IMR-90 (cell line): ENCODE results near the gene OARD1. TPM values are rescaled to one million over a fixed set of nuclear protein-coding genes. Genes with fewer than 3 reads are reported as not detected.

Experiments
- ATAC-seq: fragments of 200-7000 bp; cut with Tn5 transposase; 2 replicates; pipeline ENCODE4 v1.9.1; 2020; ENCODE audit warnings: low read depth, mild to moderate bottlenecking, moderate library complexity
- BruUV-seq: library from RNA; stranded (reverse); fragments of 400-500 nt; replicated peaks from 2 replicates; lab custom pipeline; 2021; lab: Mats Ljungman, UMichigan
- CTCF ChIA-PET: fragments of 300-600 bp; formaldehyde crosslinking; extraction: SDS; loops from one replicate; lab custom pipeline; 2021; ENCODE audit warnings: antibody characterized with exemption; lab: Yijun Ruan, JAX
- POLR2A ChIA-PET: fragments of 300-600 bp; sonication (Branson Sonifier 250); formaldehyde crosslinking; loops from one replicate; lab custom pipeline; 2022; ENCODE audit warnings: antibody characterized with exemption; ENCODE audit not compliant: unreplicated experiment; lab: Charles Lee
- DNase-seq: peaks from one replicate; pipeline ENCODE4 v3.0.0; 2013
- H2AFZ ChIP-seq: replicated peaks from 2 replicates; pipeline ENCODE3; 2013; ENCODE audit warnings: low read length, mild to moderate bottlenecking; ENCODE audit not compliant: poor library complexity
- H2AK5ac ChIP-seq: 2 replicates; pipeline ENCODE4 v1.6.1; 2013; ENCODE audit warnings: low read depth, low read length, inconsistent platforms
- H2AK9ac ChIP-seq: replicated peaks from 2 replicates; pipeline ENCODE3; 2013; ENCODE audit warnings: mild to moderate bottlenecking, low read depth, low read length, moderate library complexity; ENCODE audit not compliant: poor library complexity
- H2BK120ac ChIP-seq: 2 replicates; pipeline ENCODE4 v1.6.1; 2013; ENCODE audit warnings: low read depth, low read length, inconsistent platforms
- H2BK15ac ChIP-seq: 3 replicates; pipeline ENCODE4 v1.6.1; 2013; ENCODE audit warnings: low read depth, low read length, inconsistent platforms
- H2BK20ac ChIP-seq: 2 replicates; pipeline ENCODE4 v1.6.1; 2013; ENCODE audit warnings: low read depth, mild to moderate bottlenecking, inconsistent platforms, low read length, moderate library complexity
- H2BK5ac ChIP-seq: 2 replicates; pipeline ENCODE4 v1.6.1; 2013; ENCODE audit warnings: mild to moderate bottlenecking, low read depth, low read length, inconsistent platforms; ENCODE audit not compliant: poor library complexity, severe bottlenecking
- H3K14ac ChIP-seq: replicated peaks from 2 replicates; pipeline ENCODE4 v1.6.1; 2013; ENCODE audit warnings: low read depth, low read length, inconsistent platforms
- H3K18ac ChIP-seq: 2 replicates; pipeline ENCODE4 v1.6.1; 2013; ENCODE audit warnings: low read depth, low read length, control low read depth
- H3K23ac ChIP-seq: 2 replicates; pipeline ENCODE4 v1.6.1; 2013; ENCODE audit warnings: low read depth, low read length, inconsistent platforms
- H3K27ac ChIP-seq: 2 replicates; pipeline ENCODE4 v1.5.1; 2013; ENCODE audit warnings: mild to moderate bottlenecking, control low read depth, low read length; ENCODE audit not compliant: insufficient read depth
- H3K27me3 ChIP-seq: 2 replicates; pipeline ENCODE4 v1.6.1; 2013; ENCODE audit warnings: low read length; ENCODE audit not compliant: control insufficient read depth, insufficient read depth
- H3K36me3 ChIP-seq: 2 replicates; pipeline ENCODE4 v1.6.1; 2013; ENCODE audit warnings: low read length, mixed read lengths; ENCODE audit not compliant: control insufficient read depth, insufficient read depth
- H3K4ac ChIP-seq: 2 replicates; pipeline ENCODE4 v1.6.1; 2013; ENCODE audit warnings: low read depth, low read length, inconsistent platforms
- H3K4me1 ChIP-seq: 2 replicates; pipeline ENCODE4 v1.6.1; 2013; ENCODE audit warnings: low read length, mixed read lengths; ENCODE audit not compliant: control insufficient read depth, insufficient read depth
- H3K4me2 ChIP-seq: 2 replicates; pipeline ENCODE4 v1.6.1; 2013; ENCODE audit warnings: low read depth, mild to moderate bottlenecking, control low read depth, low read length, moderate library complexity
- H3K4me3 ChIP-seq: 2 replicates; pipeline ENCODE4 v1.5.1; 2013; ENCODE audit warnings: low read depth, mild to moderate bottlenecking, control low read depth, low read length, moderate library complexity; ENCODE audit not compliant: insufficient read depth
- H3K56ac ChIP-seq: 2 replicates; pipeline ENCODE4 v1.6.1; 2013; ENCODE audit warnings: low read length, inconsistent platforms; ENCODE audit not compliant: insufficient read depth; ENCODE audit errors: extremely low read depth
- H3K79me1 ChIP-seq, 2 experiments: 2 replicates each; pipeline ENCODE4 v1.6.1; 2013; ENCODE audit warnings: low read length in 2 of 2, inconsistent platforms in 1 of 2, low read depth in 1 of 2
- H3K9ac ChIP-seq: 2 replicates; pipeline ENCODE4 v1.6.1; 2013; ENCODE audit warnings: low read depth, low read length, control low read depth
- H3K9me1 ChIP-seq: 2 replicates; pipeline ENCODE4 v1.6.1; 2013; ENCODE audit warnings: low read length, inconsistent platforms; ENCODE audit not compliant: insufficient read depth
- H3K9me3 ChIP-seq: 2 replicates; pipeline ENCODE4 v1.6.1; 2013; ENCODE audit warnings: low read length; ENCODE audit not compliant: control insufficient read depth, insufficient read depth
- H4K20me1 ChIP-seq: 2 replicates; pipeline ENCODE4 v1.6.1; 2013; ENCODE audit warnings: low read length, inconsistent platforms; ENCODE audit not compliant: insufficient read depth
- H4K5ac ChIP-seq: 2 replicates; pipeline ENCODE4 v1.6.1; 2013; ENCODE audit warnings: mild to moderate bottlenecking, low read depth, low read length, control low read depth
- H4K8ac ChIP-seq, 2 experiments: 2 replicates each; pipeline ENCODE4 v1.6.1; 2013; ENCODE audit warnings: low read depth in 2 of 2, low read length in 2 of 2, control low read depth in 1 of 2, inconsistent platforms in 1 of 2
- H4K91ac ChIP-seq: 2 replicates; pipeline ENCODE4 v1.6.1; 2013; ENCODE audit warnings: low read depth, low read length, inconsistent platforms; ENCODE audit not compliant: insufficient read depth
- CHD1 ChIP-seq: IDR thresholded peaks from 2 replicates; pipeline ENCODE4 v1.6.1; 2012; ENCODE audit warnings: low read depth, low read length, improper control_type of control experiment
- MAFK ChIP-seq: IDR thresholded peaks from 2 replicates; pipeline ENCODE4 v1.6.1; 2012; ENCODE audit warnings: low read depth, low read length, improper control_type of control experiment
- MAZ ChIP-seq: IDR thresholded peaks from 2 replicates; pipeline ENCODE4 v1.6.1; 2012; ENCODE audit warnings: low read depth, mild to moderate bottlenecking, low read length, improper control_type of control experiment, moderate library complexity, borderline replicate concordance
- MXI1 ChIP-seq: IDR thresholded peaks from 2 replicates; pipeline ENCODE4 v1.6.1; 2012; ENCODE audit warnings: low read depth, mild to moderate bottlenecking, low read length, moderate library complexity, borderline replicate concordance
- NFE2L2 ChIP-seq: fragments of 150-350 bp; IDR thresholded peaks from 2 replicates; pipeline ENCODE4 v1.6.1; 2016; ENCODE audit warnings: low read depth, mild to moderate bottlenecking, low read length
- RAD21 ChIP-seq: IDR thresholded peaks from 2 replicates; pipeline ENCODE4 v1.6.1; 2012; ENCODE audit warnings: low read length, improper control_type of control experiment
- USF2 ChIP-seq: fragments of 150-350 bp; IDR thresholded peaks from 2 replicates; pipeline ENCODE4 v1.6.1; 2017; ENCODE audit warnings: mild to moderate bottlenecking, antibody characterized with exemption, low read length, low read depth
- WGBS, 2 experiments: methylation state at CpG; one replicate each; pipeline versions ENCODE4 v1.1.5 to v1.1.7; 2013; ENCODE audit warnings: missing lambda C conversion rate in 2 of 2; ENCODE audit not compliant: insufficient read length in 1 of 2; ENCODE audit errors: extremely low coverage in 2 of 2; 5-methylcytosine and 5-hydroxymethylcytosine counted together
- dilution Hi-C: fragments of 300-500 bp; cut with HindIII; formaldehyde crosslinking; loops from one replicate; pipeline ENCODE4 v1.14.3; 2018; ENCODE audit warnings: low sequenced_read_pairs; ENCODE audit not compliant: unreplicated experiment
- in situ Hi-C: fragments of 300-500 bp; cut with MboI; formaldehyde crosslinking; loops from 3 replicates; pipeline ENCODE4 v1.14.3; 2019; ENCODE audit warnings: low sequenced_read_pairs, inconsistent platforms, mixed read lengths
- intact Hi-C: fragments of 100-400 bp; cut with micrococcal nuclease; formaldehyde crosslinking; loops from 2 replicates; pipeline ENCODE4 v1.10.0; 2022
- polyA plus RNA-seq, 3 experiments: library from polyadenylated mRNA; depleted of rRNA; stranded (reverse); fragments of >200 nt; gene quantifications; 2 replicates each; pipeline ENCODE4 v1.2.3, GENCODE V29; 2012; ENCODE audit warnings: low replicate concordance in 1 of 3
- total RNA-seq: library from RNA; depleted of rRNA; stranded (reverse); fragments of >200 nt; gene quantifications from 2 replicates; pipeline ENCODE4 v1.2.3, GENCODE V29; 2012

OARD1 gene
- total and polyA plus RNA-seq, 2 of the 4 experiments (the other 2 are of a cell fraction) = 2.3 to 5.5 TPM

- H4K8ac ChIP-seq = no peak overlapping the region
- WGBS, 2 experiments = 60% methylated on average over 1 of the region's 3 CpGs; no CpG with 5 or more reads in 1 of the 2 experiments
- no peak overlapping the region for H3K14ac ChIP-seq
- POLR2A ChIA-PET = no interaction called here
- no peak overlapping the region for H4K91ac ChIP-seq
- in situ Hi-C loops (loop anchor here (25.0 kb wide), 2 partner anchors 1051 to 1676 kb away; no protein-coding TSS in a partner anchor), dilution Hi-C loops (no loop called here), intact Hi-C loops (no loop called here)
- no peak overlapping the region for H3K23ac ChIP-seq
- no peak overlapping the region for H3K56ac ChIP-seq
- no peaks in the 10 kb centered on the region for H4K20me1 ChIP-seq
- no peaks in the 10 kb centered on the region for H3K9me1 ChIP-seq
- H2BK20ac ChIP-seq = no peak overlapping the region
- H4K5ac ChIP-seq = no peak overlapping the region
- no peak overlapping the region for H2AK9ac ChIP-seq
- no peak overlapping the region for H2BK15ac ChIP-seq
- no peaks in the 10 kb centered on the region for H3K9me3 ChIP-seq
- H3K4ac ChIP-seq = no peak overlapping the region
- H2BK120ac ChIP-seq = no peak overlapping the region
- H3K18ac ChIP-seq = no peak overlapping the region
- peaks cover 14% of the 10 kb centered on the region for H3K27me3 ChIP-seq
- no peak overlapping the region for H2BK5ac ChIP-seq
- no peak overlapping the region for H3K27ac ChIP-seq
- H3K4me2 ChIP-seq = no peak overlapping the region
- H3K79me1 ChIP-seq = no peaks in the 10 kb centered on the region
- BruUV-seq = no TSS peak
- no peak overlapping the region for H2AFZ ChIP-seq
- H3K36me3 ChIP-seq = no peaks in the 10 kb centered on the region
- no peak overlapping the region for H3K9ac ChIP-seq
- ATAC-seq = no peak
- no peak overlapping the region for H3K4me3 ChIP-seq
- CTCF ChIA-PET = no interaction called here
- TF ChIP-seq CHD1 (no peak), MAFK (no peak), NFE2L2 (no peak), MXI1 (no peak), USF2 (no peak), RAD21 (no peak), MAZ (no peak)
- no peak overlapping the region for H2AK5ac ChIP-seq
- H3K4me1 ChIP-seq = no peaks in the 10 kb centered on the region
- DNase-seq = no peak
Measured at GRCh38 chr6:41038205-41038604, 34.0 kb downstream of the OARD1 start.
